KMS-11 (cell line): ENCODE results near the gene PACSIN2.

Experiments used
- H2AFZ ChIP-seq: fragments of 200-600 bp; sonication (generic); 2 replicates; pipeline ENCODE4 v1.6.1; 2016; ENCODE audit warnings: antibody characterized with exemption, mixed run types, low read depth
- H3K27ac ChIP-seq: fragments of 200-600 bp; sonication (generic); 2 replicates; pipeline ENCODE4 v1.6.1; 2016; ENCODE audit warnings: mild to moderate bottlenecking, mixed run types
- H3K27me3 ChIP-seq: fragments of 200-600 bp; sonication (generic); 2 replicates; pipeline ENCODE4 v1.6.1; 2017; ENCODE audit warnings: mild to moderate bottlenecking, low read depth, mixed run types, moderate library complexity; ENCODE audit not compliant: insufficient read depth
- H3K36me3 ChIP-seq: fragments of 200-600 bp; sonication (generic); 2 replicates; pipeline ENCODE4 v1.6.1; 2017; ENCODE audit warnings: mild to moderate bottlenecking, mixed run types; ENCODE audit not compliant: insufficient read depth
- H3K4me1 ChIP-seq: fragments of 200-600 bp; sonication (generic); 2 replicates; pipeline ENCODE4 v1.6.1; 2016; ENCODE audit warnings: mild to moderate bottlenecking, low read depth, mixed run types; ENCODE audit not compliant: poor library complexity, severe bottlenecking
- H3K4me2 ChIP-seq: fragments of 200-600 bp; sonication (generic); 2 replicates; pipeline ENCODE4 v1.7.0; 2016; ENCODE audit warnings: mild to moderate bottlenecking, mixed run types
- H3K4me3 ChIP-seq: fragments of 200-600 bp; sonication (generic); IDR thresholded peaks from 2 replicates; pipeline ENCODE4 v1.6.1; 2017; ENCODE audit warnings: low read depth, low read length, mixed read lengths; ENCODE audit not compliant: insufficient read depth
- H3K79me2 ChIP-seq: fragments of 200-600 bp; sonication (generic); 2 replicates; pipeline ENCODE4 v1.6.1; 2016; ENCODE audit warnings: low read depth, mixed run types; ENCODE audit not compliant: insufficient read depth
- H3K9ac ChIP-seq: fragments of 200-600 bp; sonication (generic); 2 replicates; pipeline ENCODE4 v1.6.1; 2016; ENCODE audit warnings: mild to moderate bottlenecking, mixed run types
- H4K20me1 ChIP-seq: fragments of 200-600 bp; sonication (generic); 2 replicates; pipeline ENCODE4 v1.6.1; 2016; ENCODE audit warnings: mild to moderate bottlenecking, mixed run types; ENCODE audit not compliant: insufficient read depth
- TF ChIP-seq, protein P1 (sequence below): fragments of 200-600 bp; sonication (generic); conservative IDR thresholded peaks from 2 replicates; pipeline ENCODE4 v1.6.1; 2017; ENCODE audit warnings: low read depth, mild to moderate bottlenecking, antibody characterized with exemption, low read length, moderate library complexity, mixed read lengths

PACSIN2 gene

GRCh38 chr22:42993651-42994275 lies 21.2 kb downstream of the PACSIN2 start:
- Histone ChIP-seq H3K4me1 (no peaks in the 10 kb centered on the region), H4K20me1 (no peaks in the 10 kb centered on the region), H3K27ac (no peak overlapping the region), H3K9ac (no peak overlapping the region), H3K27me3 (no peaks in the 10 kb centered on the region), H3K36me3 (no peaks in the 10 kb centered on the region), H2AFZ (no peak overlapping the region), H3K4me2 (no peak overlapping the region), H3K4me3 (no peak overlapping the region), H3K79me2 (peaks cover 8% of the 10 kb centered on the region; the same call in 1 of the 2 replicates)
- TF ChIP-seq, protein P1, sequence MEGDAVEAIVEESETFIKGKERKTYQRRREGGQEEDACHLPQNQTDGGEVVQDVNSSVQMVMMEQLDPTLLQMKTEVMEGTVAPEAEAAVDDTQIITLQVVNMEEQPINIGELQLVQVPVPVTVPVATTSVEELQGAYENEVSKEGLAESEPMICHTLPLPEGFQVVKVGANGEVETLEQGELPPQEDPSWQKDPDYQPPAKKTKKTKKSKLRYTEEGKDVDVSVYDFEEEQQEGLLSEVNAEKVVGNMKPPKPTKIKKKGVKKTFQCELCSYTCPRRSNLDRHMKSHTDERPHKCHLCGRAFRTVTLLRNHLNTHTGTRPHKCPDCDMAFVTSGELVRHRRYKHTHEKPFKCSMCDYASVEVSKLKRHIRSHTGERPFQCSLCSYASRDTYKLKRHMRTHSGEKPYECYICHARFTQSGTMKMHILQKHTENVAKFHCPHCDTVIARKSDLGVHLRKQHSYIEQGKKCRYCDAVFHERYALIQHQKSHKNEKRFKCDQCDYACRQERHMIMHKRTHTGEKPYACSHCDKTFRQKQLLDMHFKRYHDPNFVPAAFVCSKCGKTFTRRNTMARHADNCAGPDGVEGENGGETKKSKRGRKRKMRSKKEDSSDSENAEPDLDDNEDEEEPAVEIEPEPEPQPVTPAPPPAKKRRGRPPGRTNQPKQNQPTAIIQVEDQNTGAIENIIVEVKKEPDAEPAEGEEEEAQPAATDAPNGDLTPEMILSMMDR, result no peak

- H3K4me3 ChIP-seq, result no peak overlapping the region
- no peaks in the 10 kb centered on the region for H4K20me1 ChIP-seq
- H3K36me3 ChIP-seq, result no peaks in the 10 kb centered on the region
- no peaks in the 10 kb centered on the region for H3K4me1 ChIP-seq
- no peak overlapping the region for H3K4me2 ChIP-seq
- no peak overlapping the region for H3K9ac ChIP-seq
- H3K79me2 ChIP-seq, result peaks cover 11% of the 10 kb centered on the region; the same call in 1 of the 2 replicates
- TF ChIP-seq, protein P1, result no peak
- no peak overlapping the region for H3K27ac ChIP-seq
- no peak overlapping the region for H2AFZ ChIP-seq
- H3K27me3 ChIP-seq, result no peaks in the 10 kb centered on the region
Observed at GRCh38 chr22:42992886-42993479, 22.0 kb downstream of the PACSIN2 start.

- Histone ChIP-seq H3K9ac (no peak overlapping the region), H3K4me3 (no peak overlapping the region), H3K36me3 (no peaks in the 10 kb centered on the region), H3K79me2 (peaks cover 11% of the 10 kb centered on the region; the same call in 1 of the 2 replicates), H3K4me2 (no peak overlapping the region), H3K27me3 (no peaks in the 10 kb centered on the region), H4K20me1 (no peaks in the 10 kb centered on the region), H2AFZ (no peak overlapping the region), H3K4me1 (no peaks in the 10 kb centered on the region), H3K27ac (no peak overlapping the region)
- TF ChIP-seq, protein P1, result no peak
Observed at GRCh38 chr22:42992092-42992491, 22.9 kb downstream of the PACSIN2 start.

- no peaks in the 10 kb centered on the region for H3K4me1 ChIP-seq
- H3K36me3 ChIP-seq, result no peaks in the 10 kb centered on the region
- no peak overlapping the region for H3K9ac ChIP-seq
- TF ChIP-seq, protein P1, result no peak
- peaks cover 15% of the 10 kb centered on the region; the same call in 1 of the 2 replicates for H3K79me2 ChIP-seq
- no peaks in the 10 kb centered on the region for H3K27me3 ChIP-seq
- H3K27ac ChIP-seq, result no peak overlapping the region
- no peaks in the 10 kb centered on the region for H4K20me1 ChIP-seq
- H3K4me2 ChIP-seq, result no peak overlapping the region
- no peak overlapping the region for H2AFZ ChIP-seq
- no peak overlapping the region for H3K4me3 ChIP-seq
Observed at GRCh38 chr22:42991010-42991651, 23.8 kb downstream of the PACSIN2 start.
